Stimulated activated CD4-positive, alpha-beta T cell treated with anti-CD3 and anti-CD28 coated beads, Interleukin-1b, Interleukin-23, amount 100 ng/mL, for 1 hour (primary cell): ENCODE measurements around the gene PDE6B.
"Not testable (repeated sequence)": the region's sequence is repeated elsewhere in the genome, so short reads cannot be mapped to it uniquely, and the experiment has no call there.

ENCODE experiments used
- DNase-seq, 2 donors: peaks; one replicate each; pipeline ENCODE4 v3.0.0-alpha.2; 2020; ENCODE audit warnings: low read depth in 2 of 2

PDE6B gene

DNA sequence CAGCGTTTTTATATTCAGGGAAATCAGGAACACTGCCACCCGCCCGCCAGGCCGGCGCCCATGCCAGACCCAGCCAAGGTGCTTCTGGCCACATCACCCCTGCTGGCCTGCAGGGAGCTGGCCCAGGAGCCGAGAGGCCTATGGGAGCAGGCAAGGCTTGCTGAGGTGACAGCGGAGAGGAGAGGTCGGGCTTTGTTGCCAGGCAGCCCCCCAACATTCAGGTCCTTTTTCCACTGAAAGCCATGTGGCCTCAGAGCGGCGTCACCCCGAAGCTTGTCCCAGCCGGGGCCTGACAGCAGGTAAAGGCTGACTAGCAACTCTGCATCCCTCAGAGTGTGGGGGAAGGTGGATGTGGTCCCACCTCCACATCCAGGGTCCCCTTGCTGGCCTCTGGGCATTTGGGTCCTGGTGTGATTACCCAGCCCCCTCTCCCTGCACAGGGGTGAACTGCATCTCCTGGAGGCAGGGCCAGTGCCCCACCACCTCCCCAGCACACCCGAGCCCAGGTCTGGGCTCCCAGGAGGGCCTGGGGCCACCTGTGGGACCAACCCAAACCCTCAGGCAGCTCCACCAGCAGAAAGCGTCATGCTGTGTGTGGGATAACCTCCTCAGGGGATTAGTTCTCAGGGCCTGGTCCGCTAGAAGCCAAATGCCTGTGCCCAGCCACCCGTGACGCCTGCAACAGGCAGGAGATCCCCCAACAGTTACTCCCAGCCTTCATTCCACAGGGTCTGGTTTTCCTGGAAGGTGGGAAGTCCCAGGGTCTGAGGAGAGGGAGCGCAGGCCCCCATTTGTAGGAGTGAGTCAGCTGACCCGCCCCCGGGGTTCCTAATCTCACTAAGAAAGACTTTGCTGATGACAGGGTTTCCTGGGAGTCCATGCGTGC lies at the start of gene PDE6B:
TSS of gene PDE6B (plus strand) at position 869 of the 886 bp plus-strand sequence. CDS start 54 bp downstream, outside the sequence.
- no peak for DNase-seq

DNA sequence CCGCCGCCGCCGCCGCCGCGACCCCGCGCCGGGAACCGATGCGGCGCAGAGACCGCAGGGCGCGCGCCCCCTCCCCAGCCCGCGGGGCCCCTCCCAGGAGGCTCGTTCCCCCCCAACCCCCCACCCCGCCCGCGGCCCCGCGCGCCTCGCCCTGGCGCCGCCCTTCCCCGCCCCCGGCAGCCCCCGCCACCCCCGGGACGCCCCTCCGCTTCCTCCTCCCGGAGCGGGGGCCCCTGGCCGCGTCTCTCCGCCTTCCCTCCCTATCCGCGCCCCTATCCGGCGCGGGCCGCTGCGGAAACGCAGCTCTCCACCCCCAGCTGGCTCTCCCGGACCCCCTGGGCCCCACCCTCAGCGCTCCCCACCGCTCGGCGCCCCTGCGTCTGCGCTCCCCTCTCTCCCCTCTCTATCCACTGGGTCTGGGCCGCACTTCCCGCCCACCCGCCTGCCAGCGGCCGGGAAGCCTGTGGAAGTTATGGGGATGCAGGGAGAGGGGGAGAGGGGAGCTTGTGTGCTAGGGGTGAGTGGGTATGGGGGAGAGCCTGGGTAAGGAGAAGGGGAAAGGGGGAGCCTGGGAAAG lies 49.0 kb upstream of the PDE6B start, which contains the start of gene TMEM271:
TSS of gene TMEM271 (minus strand) at position 51 of the 577 bp plus-strand sequence. CDS start 233 bp downstream, outside the sequence.
- DNase-seq = no peak

DNA sequence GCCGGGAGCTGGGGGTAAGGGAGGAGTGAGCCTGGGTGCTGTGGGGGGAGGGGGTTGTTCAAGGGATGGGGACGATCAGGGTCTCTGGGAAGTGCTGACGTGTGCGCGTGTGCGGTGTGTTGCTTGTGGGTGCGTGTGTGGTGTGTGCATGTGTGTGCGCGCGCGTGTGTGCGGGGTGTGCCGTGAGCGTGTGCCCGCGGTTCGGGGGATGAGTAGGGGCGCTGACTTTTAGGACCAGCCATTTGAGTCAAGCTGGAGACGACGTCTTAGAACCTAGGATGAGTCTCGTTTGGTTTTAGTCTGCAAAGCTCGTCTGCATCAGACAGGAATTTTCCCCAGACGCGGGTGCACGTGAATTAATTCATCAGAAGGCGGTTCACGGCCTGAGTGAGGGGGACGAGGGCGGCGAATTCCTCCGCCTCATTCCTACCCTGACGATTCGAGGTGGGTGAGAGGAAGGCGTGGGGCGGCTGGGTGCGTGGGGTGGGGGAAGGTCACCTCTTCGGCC lies 48.3 kb upstream of the PDE6B start:
- no peak for DNase-seq

DNA sequence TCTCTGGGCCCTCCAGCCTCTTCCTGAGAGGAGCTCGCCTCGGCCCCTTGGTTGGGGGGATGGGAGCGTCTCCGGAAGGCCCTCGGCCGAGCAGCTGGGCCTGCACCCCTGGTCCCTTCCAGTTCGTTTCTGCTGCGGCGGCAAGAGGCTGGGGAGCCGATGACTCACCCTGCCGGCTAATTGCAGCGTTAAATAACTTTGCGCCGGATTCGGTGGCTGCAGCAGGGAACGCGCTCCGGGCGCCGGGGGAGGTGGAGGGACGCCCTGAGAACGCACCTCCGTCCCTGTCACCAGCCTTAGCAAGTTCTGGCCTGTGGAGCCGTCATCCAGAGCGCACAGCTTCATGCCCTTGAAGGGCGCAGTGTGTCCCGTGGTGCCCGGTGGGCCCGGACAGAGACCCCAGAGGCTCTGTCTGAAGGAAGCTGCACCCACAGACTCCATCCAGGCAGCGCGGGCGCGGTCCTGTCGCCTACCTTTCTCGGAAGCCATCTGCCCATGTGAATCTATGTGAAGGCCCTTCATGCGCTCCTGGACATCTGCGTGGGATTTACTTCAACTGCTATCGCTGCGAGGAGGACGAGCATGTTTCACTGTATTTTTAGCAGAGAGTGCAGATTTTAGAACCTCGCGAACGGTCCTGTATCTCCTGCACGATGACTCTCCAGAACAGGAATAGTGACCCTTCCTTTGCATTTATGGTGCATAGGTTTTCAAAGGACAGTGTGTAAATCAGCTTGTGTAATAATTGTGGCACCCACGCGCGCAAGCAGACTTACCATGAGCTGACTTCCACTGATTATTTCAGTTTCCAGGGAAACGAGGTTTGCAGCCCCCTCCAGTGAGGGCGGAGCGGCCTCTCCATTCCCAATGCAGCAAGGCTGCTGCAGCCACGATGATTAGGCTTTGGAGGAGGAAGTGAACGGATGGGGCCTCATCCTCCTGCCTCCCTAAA lies 47.6 kb upstream of the PDE6B start:
- no peak for DNase-seq

DNA sequence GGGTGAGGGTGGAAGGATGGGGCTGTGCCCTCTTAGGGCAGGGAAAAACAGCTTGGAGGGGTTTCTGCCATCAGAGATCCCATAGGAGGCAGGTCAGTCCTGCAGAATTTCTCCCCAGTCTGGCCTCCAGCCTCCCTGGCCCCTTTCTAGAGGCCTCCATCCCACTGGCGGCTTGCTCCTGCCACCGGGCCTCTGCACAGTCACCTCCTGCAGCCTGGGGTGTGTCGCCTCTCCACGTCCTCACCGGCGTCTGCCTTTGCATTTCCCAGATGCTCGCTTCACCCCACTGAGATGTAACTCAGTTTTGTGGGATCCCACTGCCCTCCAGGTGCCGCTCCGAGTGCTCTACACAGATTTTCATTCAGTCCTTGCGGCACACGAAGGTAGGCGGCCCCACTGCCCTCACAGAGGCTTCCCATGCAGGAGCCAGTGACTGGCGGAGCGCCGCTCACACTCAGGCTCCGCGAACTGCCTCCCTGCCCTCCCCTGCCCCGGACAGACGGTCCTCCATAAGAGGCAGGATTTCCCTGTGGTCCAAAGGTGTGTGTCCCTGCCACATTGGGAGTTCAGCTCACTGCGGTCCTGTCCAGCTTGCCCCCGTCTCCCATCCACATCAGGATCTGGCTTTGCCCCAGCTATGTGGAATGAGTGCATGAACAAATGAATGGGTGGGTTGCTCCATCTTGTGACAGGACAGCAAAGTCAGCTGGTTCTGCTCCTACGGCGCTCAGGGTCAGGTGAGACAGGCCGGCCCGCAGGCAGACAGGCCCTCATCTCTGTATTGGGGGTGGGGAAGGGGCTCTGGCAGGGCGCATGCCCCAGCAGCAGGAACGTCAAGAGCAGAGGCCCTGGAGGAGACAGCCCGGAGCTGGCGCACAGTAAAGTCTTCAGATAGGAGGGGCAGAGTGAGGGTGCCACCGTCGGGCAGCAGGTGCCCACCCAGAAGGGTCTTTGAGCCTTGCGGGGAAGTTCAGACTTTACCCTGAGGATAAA lies 46.6 kb upstream of the PDE6B start:
- DNase-seq = no peak

DNA sequence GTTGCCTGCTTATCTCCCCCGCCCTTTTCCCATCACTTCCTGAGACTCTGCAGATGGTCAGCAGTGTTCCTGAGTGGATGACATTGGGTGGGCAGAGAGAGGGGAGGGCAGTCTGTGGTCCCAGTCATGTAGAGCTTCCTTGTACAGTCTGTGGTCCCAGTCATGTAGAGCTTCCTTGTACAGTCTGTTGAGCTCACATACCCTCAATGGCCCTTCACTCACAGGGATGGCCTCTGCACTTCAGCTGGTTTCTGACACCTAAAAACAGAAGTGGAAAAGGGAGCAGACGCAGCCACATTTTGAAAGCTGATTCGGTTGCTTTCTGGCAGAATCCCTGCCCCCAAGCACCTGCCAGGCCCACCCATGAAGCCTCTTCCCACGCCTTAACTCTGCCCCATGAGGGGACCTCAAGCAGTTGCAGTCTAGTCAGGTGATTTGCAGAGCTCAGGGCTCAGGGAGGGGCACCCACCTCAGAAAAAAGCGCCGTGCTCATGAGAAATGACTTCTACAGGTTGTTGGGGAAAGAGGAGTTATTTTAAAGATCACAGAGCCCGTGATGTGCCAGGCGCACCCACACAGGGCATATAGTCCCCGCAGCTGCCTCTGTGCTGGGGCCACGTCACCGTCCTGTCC lies 45.7 kb upstream of the PDE6B start:
- no peak for DNase-seq

DNA sequence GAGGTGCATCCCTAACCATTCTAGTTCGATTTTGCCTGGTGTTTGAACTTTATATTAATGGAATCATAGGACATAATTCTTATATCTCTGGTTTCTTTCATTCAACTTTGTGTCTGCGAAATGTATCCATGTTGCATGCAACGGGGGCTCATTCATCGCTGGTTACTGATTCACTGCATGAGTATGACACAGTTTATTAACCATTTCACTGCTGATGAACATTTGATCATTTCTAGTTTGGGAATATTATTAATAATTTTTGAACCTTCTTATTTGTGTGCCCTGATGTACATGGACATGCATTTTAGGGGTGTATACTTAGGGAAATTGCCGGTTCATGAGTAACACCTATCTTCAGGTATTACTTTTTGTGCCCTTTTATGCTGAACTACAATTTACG lies 44.2 kb upstream of the PDE6B start:
- no peak for DNase-seq

DNA sequence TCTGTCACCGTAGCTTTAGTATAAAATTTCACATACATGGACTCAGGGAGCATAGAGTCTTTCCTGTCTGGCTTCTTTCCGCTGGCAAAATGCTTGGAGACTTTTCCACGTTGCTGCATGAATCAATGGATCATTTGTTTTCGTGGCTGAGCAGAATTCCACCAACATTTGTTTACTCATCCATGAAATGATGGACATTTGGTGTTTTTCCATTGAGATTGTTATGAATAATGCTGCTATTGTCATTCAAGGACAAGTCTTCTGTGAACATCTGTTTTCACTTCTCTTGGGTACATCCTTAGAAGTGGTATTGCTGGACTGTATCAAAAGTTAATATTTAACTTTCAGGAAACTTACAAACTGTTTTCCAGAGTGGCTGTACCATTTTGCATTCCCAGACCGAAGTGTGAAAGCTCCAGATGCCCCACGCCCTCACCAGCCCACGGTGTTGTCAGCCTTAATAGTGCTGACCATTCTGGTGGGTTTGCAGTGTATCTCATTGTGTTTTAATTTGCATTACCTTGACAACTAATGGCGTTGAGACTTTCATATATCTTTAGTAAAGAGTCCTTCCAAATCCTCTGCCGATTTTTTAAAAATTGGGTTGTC lies 43.5 kb upstream of the PDE6B start:
- DNase-seq = no peak

DNA sequence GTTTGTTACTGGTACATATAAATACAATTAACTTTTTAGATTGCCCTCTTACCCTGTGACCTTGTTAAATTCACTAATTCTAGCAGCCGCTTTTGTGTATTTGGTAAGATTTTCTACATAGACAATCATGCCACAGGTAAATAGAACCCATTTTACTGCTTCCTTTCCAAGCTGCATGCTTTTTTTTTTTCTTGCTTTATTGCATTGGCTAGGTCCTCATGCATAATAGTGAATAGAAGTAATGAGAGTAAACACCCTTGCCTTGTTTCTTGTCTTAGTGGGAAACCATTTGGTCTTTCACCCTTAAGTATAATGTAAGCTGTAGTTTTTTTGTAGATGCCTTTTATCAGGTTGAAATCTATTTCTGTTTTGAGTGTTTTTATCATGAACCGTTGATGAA lies 41.6 kb upstream of the PDE6B start:
- no peak for DNase-seq

DNA sequence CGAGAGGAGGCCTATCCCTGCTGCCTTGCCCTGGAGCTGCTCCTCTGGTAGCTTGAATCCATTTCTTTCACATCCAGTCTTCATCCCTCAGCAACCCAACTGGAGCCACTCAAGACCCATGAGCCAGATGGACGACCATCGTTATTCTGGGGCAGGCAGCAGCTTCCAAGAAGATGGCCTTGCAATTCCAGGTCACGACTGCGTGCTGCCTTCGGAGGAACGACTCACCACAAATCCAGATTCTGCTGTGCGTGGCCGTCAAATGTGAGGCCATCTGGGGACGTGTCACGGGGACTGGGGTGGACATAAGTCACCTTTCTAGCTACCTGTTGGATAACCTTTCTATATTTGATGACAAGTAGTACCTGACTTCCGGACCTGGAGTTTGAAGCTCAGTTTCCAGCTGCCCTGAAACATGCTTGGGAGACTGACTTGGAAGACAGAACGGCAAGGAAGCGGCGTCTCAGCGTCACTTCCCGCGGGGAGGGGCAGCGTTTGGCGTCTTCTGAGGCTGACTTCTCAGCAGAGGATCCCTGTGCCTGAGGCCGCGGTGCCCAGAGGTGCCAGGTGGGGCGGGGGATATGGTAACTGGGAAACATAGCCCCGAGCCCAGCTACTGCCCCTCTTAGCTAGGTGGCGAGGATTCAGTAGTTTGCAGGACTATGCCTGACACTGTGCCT lies 37.6 kb upstream of the PDE6B start:
- DNase-seq = no peak

DNA sequence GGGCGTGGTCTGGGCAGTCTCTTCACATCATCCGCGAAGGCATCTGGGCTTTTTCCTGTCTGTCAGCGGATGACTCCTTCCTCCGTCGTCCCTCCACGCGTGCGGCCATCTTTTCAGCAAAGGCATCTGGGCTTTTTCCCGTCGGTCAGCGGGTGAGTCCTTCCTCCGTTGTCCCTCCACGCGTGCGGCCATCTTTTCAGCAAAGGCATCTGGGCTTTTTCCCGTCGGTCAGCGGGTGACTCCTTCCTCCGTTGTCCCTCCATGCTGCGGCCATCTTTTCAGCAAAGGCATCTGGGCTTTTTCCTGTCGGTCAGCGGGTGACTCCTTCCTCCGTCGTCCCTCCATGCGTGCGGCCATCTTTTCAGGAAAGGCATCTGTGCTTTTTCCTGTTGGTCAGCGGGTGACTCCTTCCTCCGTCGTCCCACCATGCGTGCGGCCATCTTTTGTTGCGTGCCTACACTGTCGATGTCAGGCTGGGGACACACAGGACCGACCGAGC lies 37.0 kb upstream of the PDE6B start:
- DNase-seq = no peak

DNA sequence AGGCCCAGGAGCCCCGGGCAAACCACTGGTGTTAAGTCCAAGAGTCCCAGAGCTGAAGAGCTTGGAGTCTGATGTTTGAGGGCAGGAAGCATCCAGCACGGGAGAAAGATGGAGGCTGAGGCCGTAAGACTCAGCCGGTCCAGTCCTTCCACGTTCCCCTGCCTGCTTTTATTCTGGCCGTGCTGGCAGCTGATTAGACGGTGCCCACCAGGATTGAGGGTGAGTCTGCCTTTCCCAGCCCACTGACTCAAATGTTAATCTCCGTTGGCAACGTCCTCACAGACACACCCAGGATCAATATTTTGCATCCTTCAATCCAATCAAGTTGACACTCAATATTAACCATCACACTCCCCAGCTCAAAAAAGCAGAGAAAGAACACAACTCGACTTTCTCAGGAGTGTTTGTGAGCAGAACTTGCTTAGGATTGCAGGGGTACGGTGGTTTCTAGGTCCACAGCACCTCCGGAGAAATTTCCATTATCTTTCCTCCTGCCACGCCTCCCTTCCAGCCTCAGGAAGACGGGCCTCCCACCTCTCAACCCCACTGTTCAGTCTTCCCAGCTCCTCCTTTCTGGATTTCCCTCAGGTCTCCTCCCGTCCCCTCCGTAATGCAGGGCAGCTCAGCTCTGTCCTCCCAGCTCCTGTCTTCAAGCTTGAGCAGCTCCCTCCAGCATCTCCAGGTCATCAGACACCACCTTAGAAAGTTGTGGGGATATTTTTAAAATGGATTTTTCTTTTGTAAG lies 36.0 kb upstream of the PDE6B start:
- DNase-seq = no peak

DNA sequence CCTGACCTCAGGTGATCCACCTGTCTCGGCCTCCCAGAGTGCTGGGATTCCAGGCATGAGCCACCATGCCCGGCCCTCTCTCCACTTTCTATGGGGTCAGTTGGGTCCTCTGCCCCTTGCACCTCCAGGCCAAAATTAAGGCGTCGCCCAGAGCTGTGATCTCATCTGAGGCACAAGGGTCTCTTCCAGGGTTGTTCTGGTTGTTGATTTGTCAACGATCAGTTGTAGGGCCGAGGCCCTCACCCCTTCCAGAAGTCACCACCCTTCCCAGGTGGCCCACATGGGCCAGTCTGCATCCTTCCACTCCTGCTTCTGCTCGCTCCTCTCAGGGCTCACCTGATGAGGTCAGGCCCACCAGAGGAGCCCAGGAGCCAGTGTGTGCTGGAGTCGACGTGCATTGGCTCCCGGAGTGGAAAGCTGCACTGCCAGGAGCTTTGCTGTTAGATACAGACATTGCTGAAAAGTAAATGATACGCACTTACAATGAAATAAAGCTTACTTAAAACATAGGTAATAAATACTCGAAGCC lies 35.0 kb upstream of the PDE6B start:
- no peak for DNase-seq

DNA sequence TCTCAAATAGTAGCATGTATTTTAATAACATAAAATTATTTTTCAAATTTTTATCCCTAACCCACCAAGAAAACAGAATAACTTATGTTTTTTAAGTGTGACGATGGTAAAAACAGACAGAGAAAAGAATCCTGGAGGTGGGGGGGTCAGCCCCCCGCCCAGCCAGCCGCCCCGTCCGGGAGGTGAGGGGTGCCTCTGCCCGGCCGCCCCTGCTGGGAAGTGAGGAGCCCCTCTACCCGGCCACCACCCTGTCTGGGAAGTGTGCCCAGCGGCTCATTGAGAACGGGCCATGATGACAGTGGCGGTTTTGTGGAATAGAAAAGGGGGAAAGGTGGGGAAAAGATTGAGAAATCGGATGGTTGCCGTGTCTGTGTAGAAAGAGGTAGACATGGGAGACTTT lies 33.2 kb upstream of the PDE6B start:
- not testable (repeated sequence) for DNase-seq

DNA sequence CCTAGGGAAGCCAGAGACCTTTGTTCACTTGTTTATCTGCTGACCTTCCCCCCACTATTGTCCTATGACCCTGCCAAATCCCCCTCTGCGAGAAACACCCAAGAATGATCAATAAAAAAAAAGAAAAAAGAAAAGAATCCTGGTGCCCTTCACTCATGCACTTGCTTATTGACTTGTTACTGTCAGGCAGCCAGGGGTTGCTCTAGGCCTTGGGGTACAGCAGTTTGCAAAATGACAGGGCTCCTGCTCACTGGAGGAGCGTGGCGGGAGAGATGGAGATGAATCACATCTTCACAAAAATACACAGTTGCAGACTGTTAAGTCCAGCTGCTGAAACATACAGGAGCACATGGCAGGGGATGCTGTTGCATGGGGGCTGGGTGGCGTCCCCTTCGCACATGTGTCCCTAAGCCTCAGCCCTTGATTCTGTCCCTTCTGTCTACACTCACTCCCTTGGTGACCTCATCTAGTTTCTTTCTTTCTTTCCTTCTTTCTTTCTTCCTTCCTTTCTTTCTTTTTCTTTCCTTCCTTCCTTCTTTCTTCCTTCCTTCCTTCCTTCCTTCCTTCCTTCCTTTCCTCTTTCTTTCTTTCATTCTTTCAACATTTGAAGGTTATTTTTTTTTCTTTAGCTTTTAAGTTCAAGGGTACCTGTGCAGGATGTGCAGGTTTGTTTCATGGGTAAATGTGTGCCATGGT lies 32.4 kb upstream of the PDE6B start:
- DNase-seq = no peak

DNA sequence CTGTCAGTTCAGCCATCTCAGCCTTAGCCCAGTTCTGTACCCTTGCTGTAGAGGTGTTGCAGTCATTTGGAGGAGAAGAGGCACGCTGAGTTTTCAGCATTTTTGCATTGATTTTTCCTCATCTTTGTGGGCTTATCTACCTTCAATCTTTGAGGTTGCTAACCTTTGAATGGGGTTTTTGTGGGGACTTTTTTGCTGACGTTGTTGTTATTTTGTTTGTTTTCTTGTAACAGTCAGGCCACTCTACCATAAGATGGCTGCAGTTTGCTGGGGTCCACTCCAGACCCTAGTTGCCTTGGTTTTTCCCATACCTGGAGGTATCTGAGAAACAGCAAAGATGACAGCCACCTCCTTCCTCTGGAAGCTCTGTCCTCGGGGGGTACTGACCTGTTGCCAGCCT lies 26.4 kb upstream of the PDE6B start:
- no peak for DNase-seq

DNA sequence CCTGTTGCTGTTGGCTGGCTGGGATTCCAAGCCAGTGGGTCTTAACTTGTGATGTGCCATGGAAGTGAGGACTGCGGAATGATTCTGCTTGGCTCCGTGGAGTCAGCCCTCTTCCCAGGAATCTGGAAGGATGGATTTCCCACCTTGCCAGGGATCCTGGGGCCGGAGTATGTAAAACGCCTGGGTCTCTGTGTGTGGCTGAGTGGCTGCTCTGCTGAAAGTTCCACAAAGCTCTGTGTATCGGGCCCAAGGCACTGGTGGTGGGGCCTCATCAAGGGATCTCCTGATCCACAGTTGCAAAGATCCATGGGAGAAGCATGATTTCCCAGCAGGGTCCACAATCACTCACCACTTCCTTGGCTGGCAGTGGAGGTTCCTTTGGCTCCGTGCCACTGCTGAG lies 25.2 kb upstream of the PDE6B start:
- DNase-seq = no peak
